K562 (cell line): Measurements from ENCODE around the gene RPTOR. TPM values are rescaled to one million over a fixed set of nuclear protein-coding genes. Genes with fewer than 3 reads are reported as not detected.

Source experiments
- GABPB1 ChIP-seq: sonication (generic); formaldehyde crosslinking; IDR thresholded peaks from 2 replicates; pipeline ENCODE4 v1.8.0; 2022; ENCODE audit warnings: mild to moderate bottlenecking, missing genetic modification reagents
- HMG20A ChIP-seq: fragments of 450-650 bp; formaldehyde crosslinking; conservative IDR thresholded peaks from 2 replicates; pipeline ENCODE4 v1.4.0; 2020; ENCODE audit warnings: mild to moderate bottlenecking, mixed read lengths
- SRF ChIP-seq, 2 experiments: fragments of 250-450, 450-650 bp in 1 of 2; sonication (Bioruptor Pico) in 1 of 2; sonication (generic) in 1 of 2; formaldehyde crosslinking; IDR thresholded peaks; 2 replicates each; pipeline versions ENCODE4 v1.5.0 to v1.5.1; 2020 to 2022; ENCODE audit warnings: mild to moderate bottlenecking in 1 of 2, missing genetic modification reagents in 1 of 2
- ZFP30 ChIP-seq: fragments of 250-450 bp; sonication (Bioruptor Pico); IDR thresholded peaks from 2 replicates; pipeline ENCODE4 v1.8.0; 2022; ENCODE audit warnings: moderate library complexity, mild to moderate bottlenecking, inconsistent platforms, borderline replicate concordance
- polyA plus RNA-seq, 8 experiments: library from polyadenylated mRNA; depleted of rRNA in 4 of 8; stranded (reverse) in 5 of 8; unstranded in 3 of 8; fragments of >200 nt; fragmentation: Nextera tagmentation in 2 of 8; fragmentation: Illumina TruSeq in 1 of 8; extraction: Ambion mirVana in 2 of 8; extraction: Trizol in 1 of 8; gene quantifications; 2 replicates each; pipeline versions ENCODE4 v1.2.1 to v1.2.3, GENCODE V29; 2011 to 2014; ENCODE audit warnings: inconsistent platforms in 1 of 8, missing spikeins in 1 of 8
- total RNA-seq, 7 experiments: library from RNA; depleted of rRNA in 6 of 7; stranded (reverse); fragments of >200 nt in 6 of 7; fragmentation: Illumina TruSeq in 2 of 7; extraction: Trizol in 2 of 7; gene quantifications; 2 replicates each; pipeline versions ENCODE4 v1.2.1 to v1.2.3, GENCODE V29; 2011 to 2021; ENCODE audit warnings: low replicate concordance in 1 of 7
- TF ChIP-seq, protein P1 (sequence below), 2 experiments: fragments of 450-650 bp; formaldehyde crosslinking in 1 of 2; IDR thresholded peaks; 2 replicates each; pipeline versions ENCODE4 v1.4.0 to v1.6.1; 2014 to 2020; ENCODE audit warnings: mild to moderate bottlenecking in 2 of 2, borderline replicate concordance in 1 of 2, low read depth in 1 of 2
- TF ChIP-seq, protein P2 (sequence below): fragments of 250-450 bp; sonication (Bioruptor Pico); IDR thresholded peaks from 2 replicates; pipeline ENCODE4 v1.4.0; 2020; ENCODE audit warnings: mild to moderate bottlenecking

Gene RPTOR
- total and polyA plus RNA-seq, 9 of the 15 experiments (the other 6 are each of a cell fraction or from before 2014, with no cell fraction given): 0.24 to 54.1 (median 10.2) TPM

DNA sequence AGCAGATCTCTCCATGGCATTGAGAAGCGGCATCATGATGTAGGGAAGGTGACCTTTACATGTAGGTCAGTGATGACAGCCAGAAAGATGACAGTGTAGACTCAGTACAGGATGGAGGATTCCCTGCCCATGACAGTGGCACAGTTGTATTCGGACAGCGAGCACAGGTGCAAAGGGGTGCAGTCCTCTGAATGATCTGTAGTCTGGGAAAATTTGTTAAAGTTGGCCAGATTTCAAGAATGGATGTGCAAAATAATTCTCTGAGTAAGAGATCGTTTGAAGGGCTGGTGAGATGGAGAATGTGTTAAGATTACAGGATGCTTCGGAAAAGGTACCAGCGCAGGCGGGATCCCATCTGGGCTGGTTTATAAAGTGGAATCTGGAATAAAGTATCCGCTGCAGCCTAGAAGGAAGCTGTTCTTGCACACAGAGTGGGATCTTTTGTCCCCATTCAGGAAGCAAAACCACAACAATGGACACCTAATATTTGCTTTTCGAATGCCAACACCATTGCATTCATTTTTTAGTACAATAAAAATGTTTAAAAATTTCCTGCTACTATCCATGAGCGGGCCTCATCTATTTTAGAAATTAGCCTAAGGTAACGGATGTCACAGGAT is 101.2 kb downstream of the RPTOR start (continued):
- TF ChIP-seq, protein P1, sequence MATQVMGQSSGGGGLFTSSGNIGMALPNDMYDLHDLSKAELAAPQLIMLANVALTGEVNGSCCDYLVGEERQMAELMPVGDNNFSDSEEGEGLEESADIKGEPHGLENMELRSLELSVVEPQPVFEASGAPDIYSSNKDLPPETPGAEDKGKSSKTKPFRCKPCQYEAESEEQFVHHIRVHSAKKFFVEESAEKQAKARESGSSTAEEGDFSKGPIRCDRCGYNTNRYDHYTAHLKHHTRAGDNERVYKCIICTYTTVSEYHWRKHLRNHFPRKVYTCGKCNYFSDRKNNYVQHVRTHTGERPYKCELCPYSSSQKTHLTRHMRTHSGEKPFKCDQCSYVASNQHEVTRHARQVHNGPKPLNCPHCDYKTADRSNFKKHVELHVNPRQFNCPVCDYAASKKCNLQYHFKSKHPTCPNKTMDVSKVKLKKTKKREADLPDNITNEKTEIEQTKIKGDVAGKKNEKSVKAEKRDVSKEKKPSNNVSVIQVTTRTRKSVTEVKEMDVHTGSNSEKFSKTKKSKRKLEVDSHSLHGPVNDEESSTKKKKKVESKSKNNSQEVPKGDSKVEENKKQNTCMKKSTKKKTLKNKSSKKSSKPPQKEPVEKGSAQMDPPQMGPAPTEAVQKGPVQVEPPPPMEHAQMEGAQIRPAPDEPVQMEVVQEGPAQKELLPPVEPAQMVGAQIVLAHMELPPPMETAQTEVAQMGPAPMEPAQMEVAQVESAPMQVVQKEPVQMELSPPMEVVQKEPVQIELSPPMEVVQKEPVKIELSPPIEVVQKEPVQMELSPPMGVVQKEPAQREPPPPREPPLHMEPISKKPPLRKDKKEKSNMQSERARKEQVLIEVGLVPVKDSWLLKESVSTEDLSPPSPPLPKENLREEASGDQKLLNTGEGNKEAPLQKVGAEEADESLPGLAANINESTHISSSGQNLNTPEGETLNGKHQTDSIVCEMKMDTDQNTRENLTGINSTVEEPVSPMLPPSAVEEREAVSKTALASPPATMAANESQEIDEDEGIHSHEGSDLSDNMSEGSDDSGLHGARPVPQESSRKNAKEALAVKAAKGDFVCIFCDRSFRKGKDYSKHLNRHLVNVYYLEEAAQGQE (IDR thresholded peaks at IDR 0.05; ENCODE audit: borderline replicate concordance): no peak
- TF ChIP-seq, protein P1 (CRISPR knock-in tag; IDR thresholded peaks at IDR 0.05; ENCODE audit: low read depth): no peak
- TF ChIP-seq, protein P2, sequence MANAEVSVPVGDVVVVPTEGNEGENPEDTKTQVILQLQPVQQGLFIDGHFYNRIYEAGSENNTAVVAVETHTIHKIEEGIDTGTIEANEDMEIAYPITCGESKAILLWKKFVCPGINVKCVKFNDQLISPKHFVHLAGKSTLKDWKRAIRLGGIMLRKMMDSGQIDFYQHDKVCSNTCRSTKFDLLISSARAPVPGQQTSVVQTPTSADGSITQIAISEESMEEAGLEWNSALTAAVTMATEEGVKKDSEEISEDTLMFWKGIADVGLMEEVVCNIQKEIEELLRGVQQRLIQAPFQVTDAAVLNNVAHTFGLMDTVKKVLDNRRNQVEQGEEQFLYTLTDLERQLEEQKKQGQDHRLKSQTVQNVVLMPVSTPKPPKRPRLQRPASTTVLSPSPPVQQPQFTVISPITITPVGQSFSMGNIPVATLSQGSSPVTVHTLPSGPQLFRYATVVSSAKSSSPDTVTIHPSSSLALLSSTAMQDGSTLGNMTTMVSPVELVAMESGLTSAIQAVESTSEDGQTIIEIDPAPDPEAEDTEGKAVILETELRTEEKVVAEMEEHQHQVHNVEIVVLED (CRISPR knock-in tag): no peak
- TF ChIP-seq GABPB1 (CRISPR knock-in tag) (no peak), ZFP30 (CRISPR knock-in tag) (no peak), HMG20A (CRISPR knock-in tag) (no peak), SRF (CRISPR knock-in tag; IDR thresholded peaks at IDR 0.05) (no peak)
